Fibroblast of the conjunctiva (primary cell): ENCODE measurements around the gene UBFD1.
A peak's percentile ranks its signal among the peaks of the same experiment; 100 is the strongest.
"Not testable (repeated sequence)": the region's sequence is repeated elsewhere in the genome, so short reads cannot be mapped to it uniquely, and the experiment has no call there.

Experiments
- DNase-seq: peaks from one replicate; pipeline ENCODE4 v3.0.0-alpha.2; 2010; ENCODE audit warnings: low read depth

UBFD1 gene, protein sequence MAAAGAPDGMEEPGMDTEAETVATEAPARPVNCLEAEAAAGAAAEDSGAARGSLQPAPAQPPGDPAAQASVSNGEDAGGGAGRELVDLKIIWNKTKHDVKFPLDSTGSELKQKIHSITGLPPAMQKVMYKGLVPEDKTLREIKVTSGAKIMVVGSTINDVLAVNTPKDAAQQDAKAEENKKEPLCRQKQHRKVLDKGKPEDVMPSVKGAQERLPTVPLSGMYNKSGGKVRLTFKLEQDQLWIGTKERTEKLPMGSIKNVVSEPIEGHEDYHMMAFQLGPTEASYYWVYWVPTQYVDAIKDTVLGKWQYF

DNA sequence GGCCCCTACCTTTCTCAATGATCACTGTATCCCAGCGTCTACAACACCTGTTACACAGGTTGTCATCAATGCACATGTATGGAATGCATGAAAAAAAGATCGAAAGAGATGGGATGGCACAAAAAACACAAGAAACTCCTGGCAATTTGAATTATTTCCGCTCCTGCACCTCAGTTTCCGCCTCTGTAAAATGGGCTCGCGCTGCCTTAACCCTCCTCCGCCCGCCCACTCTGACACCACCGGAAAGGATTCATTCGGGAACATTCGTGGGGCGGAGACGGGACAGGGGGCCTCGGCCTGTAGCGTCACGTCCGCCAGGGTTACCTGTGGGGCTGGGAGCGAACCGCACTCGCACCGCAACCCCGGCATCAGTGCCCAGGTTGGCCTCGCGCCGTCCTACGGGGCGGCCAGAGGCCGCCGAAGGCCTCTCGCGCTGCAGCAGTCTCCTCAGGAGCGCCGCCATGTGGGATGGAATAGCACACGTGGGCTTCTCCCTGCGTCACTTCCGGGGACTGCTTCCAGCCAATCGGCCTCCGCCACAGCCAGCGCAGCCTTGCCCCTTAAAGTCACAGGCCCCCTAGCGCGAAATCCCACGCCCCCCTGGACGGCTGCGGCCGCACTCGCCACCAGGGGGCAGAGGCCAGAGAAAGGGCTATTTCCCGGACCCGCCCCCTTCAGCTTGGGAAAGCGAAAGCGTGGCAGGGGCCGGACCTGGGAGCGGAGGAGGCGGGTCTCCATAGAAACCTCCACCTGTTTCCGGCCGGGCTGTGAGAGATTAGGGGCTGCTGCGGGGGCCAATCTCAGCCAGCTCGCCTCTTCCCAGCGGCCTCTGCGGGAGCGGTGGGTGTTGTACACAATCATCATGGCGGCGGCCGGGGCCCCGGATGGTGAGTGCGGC, at the start of gene UBFD1, which contains the start of gene EARS2:
TSS of gene UBFD1 (plus strand) at position 847 of the 898 bp plus-strand sequence. CDS start at position 863, 16 bp downstream.
TSS of gene EARS2 (minus strand) at position 470 of the 898 bp plus-strand sequence. CDS start at position 463, 7 bp downstream.
- DNase-seq: peak; percentile 95

DNA sequence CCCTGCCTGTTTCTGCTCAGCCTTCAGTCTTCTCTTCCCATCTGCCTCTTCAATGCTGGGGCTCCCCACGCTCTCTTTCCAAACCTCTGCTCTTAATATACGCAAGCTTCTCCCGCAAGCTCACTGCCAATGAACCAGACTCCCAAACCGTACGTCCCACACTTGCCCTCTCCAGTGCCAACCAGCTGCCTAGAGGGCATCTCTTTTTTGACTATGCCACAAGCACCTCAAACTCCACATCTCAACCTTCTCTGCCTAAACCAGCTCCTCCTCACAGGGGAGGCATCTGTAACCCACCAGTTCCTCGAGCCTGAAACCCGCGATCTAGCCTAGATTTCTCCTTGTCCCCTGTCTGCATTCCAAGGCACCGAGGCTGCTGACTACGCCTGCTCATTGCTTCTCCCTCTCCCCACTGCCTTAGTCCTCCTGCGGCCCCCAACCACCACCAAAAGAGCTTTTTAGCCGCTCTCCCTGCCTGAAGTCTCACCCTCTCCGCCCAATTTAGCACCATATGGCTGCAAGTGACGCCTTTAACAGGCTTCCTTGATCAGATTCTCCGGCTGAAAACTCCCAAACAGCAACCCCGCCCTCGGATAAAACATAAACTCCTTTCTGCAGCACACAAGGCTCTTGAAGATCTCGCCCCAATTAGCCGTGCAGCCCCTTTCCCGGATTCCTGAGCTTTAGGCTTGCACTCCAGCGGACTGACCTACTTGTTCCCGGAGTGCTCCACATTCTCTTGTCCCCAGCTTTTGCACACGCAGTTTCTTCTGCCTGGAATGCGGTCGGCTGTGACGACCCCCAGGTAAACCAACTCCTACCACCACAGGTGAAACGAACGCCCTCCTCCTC, 48.7 kb upstream of the UBFD1 start:
- no peak for DNase-seq

DNA sequence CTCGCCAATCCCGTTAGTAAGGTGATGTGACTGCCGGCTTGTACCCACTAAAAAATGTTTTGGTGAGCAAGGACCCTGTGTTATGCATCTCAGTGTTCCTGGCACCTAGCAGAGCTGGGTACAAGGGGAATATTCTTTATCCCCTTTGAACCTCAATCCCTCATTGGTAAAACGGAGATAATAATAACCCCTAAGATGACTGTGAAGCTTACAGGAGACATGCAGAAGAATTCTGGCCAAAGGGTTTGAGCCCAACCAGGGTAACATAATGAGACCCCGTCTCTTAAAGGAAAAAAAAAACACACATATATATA, 48.1 kb upstream of the UBFD1 start:
- no peak for DNase-seq

DNA sequence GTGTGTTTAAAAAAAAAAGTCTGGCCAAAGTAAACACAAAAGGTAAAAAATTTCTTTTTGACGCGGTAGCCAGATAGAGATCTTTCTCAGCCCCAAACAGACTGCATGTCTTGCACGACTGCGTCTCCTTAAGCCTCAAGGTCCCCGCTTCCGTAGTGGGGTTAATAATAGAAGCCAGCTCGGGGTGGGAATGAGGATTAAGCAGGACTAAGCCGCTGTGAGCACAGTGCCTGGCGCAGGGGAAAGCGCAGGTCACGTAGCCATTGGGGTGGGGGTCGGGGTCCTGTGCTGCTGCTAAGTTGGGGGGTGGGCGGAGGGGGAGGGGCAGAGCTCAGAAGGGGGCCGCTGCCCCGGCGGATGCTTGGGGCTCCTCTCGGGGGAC, 47.8 kb upstream of the UBFD1 start:
- no peak for DNase-seq

DNA sequence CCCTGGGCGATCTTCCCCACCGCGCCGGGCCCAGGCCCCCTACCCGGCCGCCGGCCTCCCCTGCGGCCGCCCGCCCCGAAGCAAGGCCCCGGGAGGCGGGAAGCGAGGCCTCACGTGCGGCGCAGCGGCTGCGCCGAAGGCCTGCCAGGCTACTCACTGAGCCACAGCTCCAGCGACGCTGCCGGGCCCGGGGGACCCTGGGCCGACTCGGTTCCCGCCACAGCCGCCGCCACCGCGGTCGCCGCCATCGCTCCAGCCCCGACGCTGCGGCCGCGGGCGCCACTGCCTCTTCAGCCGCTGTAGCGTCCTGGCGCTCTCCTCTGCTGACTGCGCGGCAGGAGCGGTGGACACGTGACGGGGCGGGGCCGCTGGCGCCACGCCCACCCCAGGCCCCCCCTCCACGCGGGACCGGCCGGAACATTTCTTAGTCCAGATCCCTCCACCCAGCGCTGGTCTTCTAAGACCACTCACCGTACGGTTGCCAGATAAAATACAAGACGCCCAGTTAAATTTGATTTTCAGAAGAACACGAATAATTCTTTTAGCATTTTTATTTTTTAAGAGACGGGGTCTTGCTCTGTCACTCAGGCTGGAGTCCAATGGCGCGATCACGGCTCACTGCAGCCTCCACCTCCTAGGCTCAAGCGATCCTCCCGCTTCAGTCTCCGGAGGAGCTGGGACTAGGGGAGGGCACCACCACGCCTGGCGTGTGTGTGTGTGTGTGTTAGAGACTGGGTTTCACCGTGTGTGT, 47.2 kb upstream of the UBFD1 start, which contains the start of gene GGA2:
TSS of gene GGA2 (minus strand) at position 331 of the 751 bp plus-strand sequence. CDS start at position 248, 83 bp downstream.
- peak; percentile 41 for DNase-seq

DNA sequence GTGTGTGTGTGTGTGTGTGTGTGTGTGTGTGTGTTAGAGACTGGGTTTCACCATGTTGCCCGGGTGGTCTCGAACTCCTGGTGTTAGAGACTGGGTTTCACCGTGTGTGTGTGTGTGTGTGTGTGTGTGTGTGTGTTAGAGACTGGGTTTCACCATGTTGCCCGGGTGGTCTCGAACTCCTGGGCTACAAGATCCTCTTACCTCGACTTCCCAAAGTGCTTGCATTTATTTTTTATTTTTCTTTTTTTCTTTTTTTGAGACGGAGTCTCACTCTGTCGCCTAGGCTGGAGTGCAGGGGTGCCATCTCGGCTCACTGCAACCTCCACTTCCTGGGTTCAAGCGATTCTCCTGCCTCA, 46.6 kb upstream of the UBFD1 start:
- not testable (repeated sequence) for DNase-seq

DNA sequence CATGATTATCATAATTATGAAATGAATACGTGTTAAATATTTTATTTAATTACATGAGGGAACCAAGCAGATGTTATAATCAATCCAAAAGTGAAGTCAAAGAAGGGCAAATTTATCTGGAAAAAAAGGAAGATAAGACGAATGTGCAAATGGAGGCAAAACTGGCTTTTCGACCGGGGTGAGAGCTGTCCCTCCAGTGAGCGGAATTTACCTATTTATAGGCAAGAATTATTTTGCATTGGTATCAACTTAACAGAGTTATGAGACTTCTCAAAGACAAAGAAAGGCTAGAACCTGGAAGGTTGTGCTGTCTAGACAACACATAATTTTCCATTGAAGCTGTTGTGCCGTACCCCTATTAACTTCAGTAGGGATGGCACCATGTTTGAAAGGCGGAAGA, 45.8 kb upstream of the UBFD1 start:
- DNase-seq: no peak

DNA sequence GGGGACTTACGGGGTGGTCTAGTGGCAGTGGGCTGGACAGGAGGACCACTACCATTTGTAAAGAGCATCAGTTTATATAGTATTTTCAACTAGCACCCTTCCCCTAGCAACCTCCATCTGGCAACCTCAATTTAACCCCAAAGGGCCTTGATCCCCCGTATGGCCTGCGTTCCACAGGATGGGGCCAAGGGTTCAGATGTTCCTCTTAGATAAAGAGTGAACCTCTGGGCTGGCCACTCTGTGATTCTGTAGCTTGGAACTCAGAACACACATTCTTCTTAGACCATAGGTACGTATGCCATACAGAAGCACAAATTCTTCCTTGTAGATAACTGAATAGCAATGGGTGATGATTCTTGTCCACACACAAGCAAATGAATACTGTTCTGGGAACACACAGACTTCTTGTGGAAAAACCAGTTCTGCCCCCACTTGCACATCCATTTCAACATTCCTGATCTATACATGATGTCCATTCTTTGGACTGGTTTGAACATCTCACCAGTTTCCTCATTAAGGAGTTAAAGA, 45.3 kb upstream of the UBFD1 start:
- DNase-seq: no peak

DNA sequence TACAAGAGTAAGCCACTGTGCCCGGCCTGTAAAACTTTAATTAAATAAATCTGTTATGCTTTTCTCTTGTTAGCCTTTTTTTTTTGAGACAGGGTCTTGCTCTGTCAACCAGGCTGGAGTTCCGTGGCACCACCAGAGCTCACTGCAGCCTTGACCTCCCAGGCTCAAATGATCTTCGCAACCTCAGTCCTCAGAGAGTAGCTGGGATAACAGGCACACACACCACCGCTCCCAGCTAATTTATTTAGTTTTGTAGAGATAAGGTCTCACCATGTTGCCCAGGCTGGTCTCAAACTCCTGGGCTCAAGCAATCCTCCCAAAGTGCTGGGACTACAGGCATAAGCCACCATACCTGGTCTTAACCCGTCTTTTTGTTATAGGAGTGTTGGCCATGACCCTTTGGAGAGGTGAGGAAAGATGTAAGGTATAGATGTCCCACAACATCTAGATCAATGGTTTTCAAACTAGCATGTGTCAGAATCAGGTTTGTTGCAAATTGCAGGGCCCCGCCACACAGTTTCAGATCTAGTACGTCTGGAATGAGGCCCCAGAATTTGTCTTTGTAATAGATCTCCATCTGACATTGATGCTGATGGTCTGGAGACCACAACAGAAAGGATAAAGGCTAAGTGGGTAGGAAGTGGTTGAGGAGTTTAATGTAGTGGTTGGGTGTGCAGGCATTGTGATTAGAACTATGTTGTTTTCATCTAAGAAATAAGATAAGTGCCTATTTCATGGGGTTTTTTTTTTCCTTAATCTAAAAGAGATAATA, 43.0 kb upstream of the UBFD1 start:
- DNase-seq: no peak

DNA sequence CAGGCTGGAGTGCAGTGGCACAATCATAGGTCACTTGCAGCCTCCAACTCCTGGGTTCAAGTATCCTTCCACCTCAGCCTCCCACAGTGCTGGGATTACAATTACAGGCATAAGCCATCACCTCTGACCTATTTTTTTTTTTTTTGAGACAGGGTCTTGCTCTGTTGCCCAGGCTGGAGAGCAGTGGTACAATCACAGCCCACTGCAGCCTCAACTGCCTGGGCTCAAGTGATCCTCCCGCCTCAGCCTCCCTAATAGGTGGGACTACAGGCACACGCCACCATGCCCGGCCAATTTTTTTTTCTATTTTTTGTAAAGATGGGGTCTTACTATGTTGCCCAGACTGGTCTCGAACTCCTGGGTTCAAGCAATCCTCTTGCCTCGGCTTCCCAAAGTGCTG, 41.6 kb upstream of the UBFD1 start:
- no peak for DNase-seq

DNA sequence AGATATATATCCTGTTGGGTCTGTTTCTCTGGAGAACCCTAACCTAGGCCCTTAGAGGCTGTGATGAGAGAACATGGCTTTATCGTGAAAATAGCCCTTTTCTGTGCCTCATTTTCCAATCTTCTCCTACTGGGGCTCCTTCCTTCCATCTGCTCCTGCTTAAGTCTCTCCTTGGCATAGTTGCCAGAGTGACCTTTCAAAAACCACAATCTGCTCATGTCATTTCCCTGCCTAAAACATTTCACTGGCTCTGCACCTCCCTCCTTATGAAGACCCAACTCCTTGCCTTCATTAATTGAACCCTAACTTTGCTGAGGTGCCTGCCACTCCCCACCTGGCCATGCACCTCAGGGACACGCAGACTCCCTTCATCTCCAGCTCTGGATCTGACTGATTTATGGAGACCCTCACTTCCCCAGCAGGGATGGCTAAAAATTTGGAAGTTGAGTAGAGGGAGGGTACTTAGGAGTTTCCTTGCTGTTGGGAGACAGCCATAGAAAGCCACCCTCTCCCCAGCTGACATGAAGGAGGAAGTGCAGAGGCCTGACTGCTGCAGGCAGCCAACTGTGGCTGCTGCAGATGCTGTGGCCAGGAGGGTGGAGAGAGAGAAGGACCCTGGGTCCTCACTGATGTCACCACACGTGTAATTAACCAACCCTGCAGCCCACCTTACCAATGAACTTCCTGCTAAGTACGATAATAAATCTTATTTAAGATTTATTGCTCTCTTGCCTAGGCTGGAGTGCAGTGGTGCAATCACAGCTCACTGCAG, 41.0 kb upstream of the UBFD1 start:
- no peak for DNase-seq

DNA sequence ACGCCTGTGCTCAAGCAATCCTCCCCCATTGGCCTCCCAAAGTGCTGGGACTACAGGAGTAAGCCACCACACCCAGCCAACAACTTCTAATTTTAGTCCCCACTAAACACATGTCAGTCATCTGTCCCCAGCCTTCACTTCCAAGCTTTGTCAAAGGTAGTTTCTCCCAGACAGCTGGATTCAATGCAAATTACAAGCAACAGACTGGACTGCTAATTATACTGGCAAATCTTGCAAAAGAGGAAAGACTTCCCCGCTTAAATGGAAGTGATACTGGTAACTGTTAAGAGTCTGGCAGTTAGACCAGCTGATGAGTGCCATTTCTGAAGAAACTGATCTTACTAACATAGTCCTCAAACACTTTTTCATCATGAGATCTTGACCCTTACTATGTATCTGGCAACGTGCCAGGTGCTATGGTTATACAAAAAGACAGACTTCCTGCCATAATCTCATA, 39.1 kb upstream of the UBFD1 start:
- DNase-seq: no peak

DNA sequence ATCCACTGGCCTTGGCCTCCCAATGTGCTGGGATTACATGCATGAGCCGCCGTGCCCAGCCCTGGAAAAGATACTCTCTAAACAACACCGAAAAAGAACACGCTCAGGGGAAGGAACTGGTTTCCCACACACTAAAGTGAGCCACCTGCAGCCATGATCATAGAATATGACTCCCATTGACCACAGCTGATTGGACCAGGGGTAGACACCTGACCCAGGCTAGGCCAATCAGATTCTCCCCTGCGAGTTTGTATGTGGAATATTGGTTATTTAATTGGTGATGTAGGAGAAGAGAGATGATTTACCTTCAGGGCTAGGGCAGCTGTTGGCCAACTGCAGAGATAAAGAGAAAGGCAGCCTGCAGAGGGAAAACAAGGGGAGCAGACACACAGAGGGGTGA, 38.2 kb upstream of the UBFD1 start:
- no peak for DNase-seq

DNA sequence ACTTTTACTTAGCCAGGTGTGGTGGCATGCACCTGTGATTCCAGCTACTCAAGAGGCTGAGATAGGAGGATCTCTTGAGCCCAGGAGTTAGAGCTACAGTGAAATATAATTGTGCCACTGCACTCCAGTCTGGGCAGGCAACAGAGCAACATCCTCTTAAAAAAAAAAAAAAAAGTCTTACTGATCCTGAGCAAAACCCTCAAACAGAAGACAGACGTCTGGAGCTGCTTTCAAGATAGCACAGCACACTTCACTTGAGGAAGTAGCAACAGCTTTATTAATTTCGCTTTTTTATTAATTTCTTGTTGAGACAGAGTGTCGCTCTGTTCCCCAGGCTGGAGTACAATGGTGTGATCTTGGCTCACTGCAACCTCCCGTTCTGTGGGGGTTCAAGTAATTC, 37.0 kb upstream of the UBFD1 start:
- no peak for DNase-seq

DNA sequence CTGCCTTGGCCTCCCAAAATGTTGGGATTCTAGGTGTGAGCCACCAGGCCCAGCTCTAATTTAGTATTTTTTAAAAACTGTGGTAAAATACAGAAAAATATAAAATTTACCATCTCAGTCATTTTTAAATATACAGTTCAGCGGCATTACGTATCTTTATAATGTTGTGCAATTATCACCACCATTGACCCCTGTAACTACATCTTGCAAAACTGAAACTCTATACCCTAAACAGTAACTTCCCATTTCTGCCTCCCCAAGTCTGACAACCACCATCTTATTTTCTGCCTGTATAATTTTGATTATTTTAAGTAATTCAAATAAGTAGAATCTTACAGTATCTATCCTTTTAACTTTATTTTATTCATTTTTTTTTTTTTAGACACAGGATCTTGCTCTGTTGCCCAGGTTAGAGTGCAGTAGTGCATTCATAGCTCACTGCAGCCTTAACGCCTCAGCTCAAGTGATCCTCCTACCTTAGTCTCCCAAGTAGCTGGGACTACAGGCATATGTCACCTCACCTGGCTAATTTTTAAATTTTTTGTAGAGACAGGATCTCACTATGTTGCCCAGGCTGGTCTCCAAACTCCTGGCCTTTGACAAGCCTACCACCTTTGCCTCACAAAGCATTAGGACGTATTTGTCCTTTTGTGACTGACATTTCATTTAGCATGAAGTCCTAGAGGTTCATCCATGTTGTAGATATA, 36.3 kb upstream of the UBFD1 start:
- no peak for DNase-seq

DNA sequence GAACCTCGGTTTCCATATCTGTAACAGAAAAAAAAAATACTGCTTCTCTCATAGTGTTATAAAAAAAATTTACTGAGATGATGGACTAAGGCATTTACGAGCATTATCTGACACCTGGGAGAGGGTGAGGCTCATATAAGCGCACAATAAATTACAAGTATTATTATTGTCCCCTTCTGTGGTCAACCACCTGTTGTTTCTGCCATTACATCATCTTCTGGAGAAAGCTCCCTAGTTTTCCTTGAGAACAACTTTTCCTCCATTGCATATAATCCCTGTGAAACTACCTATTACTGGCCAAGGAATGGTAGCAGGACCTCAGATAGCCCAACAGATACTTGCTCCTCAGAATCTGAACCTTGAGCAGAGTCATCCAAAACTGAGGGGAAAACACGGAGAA, 35.6 kb upstream of the UBFD1 start:
- DNase-seq: no peak

DNA sequence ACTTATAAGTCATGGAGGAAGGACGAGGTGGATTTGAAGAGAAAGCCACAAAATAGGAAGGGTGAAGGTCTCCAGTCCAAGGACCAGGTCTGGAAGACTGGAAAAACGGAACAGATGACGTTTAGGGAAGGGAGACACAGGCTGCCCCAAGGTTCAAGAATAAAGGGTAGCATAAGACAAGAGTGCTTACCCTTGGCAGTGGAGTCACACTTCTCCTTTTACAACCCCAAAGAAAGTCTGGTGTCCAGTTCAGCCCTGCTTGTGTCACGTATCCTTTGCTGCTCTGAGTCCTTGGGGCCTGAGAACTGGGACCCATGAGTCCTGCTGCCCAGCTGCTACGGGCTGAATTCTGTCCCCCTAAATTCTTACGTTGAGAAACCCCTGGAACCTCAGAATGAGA, 34.2 kb upstream of the UBFD1 start:
- DNase-seq: no peak

DNA sequence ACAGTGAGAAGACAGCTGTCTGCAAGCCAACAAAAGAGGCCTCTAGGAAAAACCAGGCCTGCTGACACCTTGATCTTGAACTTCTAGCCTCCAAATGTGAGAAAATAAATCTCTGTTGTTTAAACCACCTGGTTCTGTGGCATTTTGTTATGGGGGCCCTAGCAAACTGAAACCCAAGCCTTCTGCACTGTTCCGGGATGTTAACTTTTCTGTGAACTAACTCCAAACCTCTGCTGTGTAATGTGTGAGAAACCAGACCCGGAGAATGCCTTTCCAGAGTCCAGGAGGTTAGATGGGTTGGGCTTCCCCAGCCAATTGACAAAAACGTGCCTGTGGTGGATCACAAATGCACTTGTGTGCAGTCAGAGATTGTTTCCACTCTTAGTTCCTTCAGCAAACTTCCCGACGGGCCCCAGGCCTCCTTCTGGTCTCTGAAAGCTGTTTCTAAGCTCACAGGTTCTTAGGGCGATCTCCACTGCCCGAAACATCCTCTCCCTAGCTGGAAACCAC, 33.6 kb upstream of the UBFD1 start:
- no peak for DNase-seq

DNA sequence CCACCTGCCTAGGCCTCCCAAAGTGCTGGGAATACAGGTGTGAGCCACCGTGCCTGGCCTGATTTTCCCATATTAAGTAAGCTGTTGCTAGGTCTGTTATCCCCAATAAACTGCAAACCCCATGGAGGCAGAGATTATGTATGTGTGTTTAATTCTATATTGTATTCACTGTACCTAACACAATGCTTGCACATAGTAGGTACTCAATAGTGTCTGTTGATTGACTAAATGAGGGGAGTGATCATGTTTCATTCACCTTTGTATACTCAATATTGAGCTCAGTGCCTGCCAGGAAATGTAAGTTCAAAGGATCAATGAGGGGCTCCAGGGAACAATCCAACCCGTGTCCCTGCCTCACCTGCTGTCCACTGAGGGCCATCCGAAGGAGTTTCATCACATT, 32.6 kb upstream of the UBFD1 start:
- DNase-seq: no peak
